Measurements from ENCODE around the gene CNTN1. TPM values are rescaled to one million over a fixed set of nuclear protein-coding genes. Genes with fewer than 3 reads are reported as not detected.

CNTN1 gene
- total RNA-seq, 2 donors from 2014 or later: not detected

DNA sequence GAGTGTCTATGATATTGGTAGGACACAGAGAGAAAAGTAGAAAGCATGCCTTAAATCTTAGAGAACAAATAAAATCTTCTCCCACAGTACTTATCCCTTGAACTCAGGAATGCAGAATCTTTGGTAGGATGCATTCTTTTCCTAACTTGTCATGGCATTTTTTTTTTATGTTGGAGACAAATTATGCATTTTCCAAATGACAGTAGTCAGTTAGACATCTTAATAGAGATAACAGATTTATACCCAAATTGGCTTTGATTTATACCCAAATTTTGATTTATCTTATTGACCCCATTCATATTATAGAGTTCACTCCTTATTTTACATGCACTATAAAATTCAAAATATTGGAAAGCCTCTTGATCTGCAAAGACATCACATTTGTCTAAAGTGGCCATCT, 132.9 kb downstream of the CNTN1 start:
- ATAC-seq: no peak
- no peaks in the 10 kb centered on the region for H3K36me3 Mint-ChIP-seq
- H3K27me3 Mint-ChIP-seq: no peaks in the 10 kb centered on the region
- H3K9me3 Mint-ChIP-seq: peaks cover 10% of the 10 kb centered on the region
- no peak for DNase-seq (ENCODE audit: low spot score)
- H3K4me1 Mint-ChIP-seq (ENCODE audit: low read depth in 2 of 2): no peaks in the 10 kb centered on the region
- no peak overlapping the region for H3K4me3 Mint-ChIP-seq
- no peak overlapping the region for H3K27ac Mint-ChIP-seq

DNA sequence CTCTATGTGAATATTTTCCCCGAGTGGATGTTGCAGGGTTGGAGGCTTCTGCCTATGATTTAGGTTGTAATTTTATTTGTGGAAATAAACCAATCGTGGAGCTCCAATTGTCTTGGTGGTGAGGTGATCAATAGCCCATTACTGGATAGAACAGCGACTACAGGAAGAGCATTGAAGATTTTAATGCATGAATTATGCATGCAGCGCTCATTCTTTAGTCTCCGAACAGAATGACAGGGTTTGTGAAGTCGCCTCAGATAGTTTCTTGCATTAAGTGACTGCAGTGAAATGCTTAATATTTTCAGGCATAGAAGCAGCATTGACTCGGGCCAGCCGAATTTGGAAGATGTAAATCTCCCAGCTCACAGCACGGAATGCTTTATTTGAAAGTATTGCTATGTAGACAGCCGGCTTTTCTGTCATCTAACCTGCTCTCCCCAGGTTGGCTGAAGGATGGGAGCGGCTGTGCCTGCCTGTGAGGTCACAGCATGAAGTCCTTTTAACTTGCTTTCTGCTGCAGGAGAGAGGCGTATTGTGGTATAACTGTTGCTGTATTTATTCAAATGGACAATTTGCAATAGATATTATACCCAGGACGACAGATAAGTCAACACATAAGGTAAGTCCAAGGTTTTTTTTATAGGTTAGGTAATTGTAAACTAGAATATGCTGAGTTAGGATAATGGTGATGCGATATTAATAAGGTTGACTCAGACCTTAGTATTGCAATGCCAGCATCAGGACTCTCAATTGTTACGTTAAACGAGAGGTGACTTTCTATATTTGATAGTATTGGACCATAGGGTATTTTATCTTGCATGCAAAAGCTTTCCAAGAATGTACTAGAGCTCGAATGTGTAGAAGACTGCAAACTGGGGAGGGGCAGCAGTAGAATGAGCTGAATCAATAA, 135.7 kb downstream of the CNTN1 start:
- no peaks in the 10 kb centered on the region for H3K27me3 Mint-ChIP-seq
- no peak overlapping the region for H3K4me3 Mint-ChIP-seq
- no peak overlapping the region for H3K27ac Mint-ChIP-seq
- ATAC-seq: no peak
- peaks cover 14% of the 10 kb centered on the region for H3K9me3 Mint-ChIP-seq
- DNase-seq (ENCODE audit: low spot score): no peak
- H3K36me3 Mint-ChIP-seq: no peaks in the 10 kb centered on the region
- no peaks in the 10 kb centered on the region for H3K4me1 Mint-ChIP-seq (ENCODE audit: low read depth in 2 of 2)

DNA sequence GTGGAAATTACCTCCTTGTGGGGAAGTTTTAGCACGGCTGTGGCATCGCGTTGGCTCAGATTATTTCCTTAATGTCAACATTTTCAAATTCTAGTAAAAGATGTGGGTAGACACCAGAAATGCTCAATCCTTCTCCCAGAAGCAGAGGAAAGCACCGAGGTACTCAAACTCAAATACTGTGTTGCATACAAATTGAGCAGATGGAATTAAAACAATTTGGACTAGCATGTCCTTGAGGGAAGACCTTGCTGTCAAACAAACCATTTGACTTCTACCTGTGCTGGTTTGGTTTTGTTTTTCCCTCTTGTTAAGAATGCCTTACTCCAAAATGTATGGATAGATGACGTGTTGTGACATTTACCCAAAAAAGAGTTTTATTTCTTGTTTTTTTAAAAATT, 136.4 kb downstream of the CNTN1 start:
- Mint-ChIP-seq H3K36me3 (no peaks in the 10 kb centered on the region), H3K27me3 (no peaks in the 10 kb centered on the region), H3K27ac (no peak overlapping the region), H3K9me3 (peaks cover 13% of the 10 kb centered on the region), H3K4me1 (ENCODE audit: low read depth in 2 of 2) (no peaks in the 10 kb centered on the region), H3K4me3 (no peak overlapping the region)
- no peak for DNase-seq (ENCODE audit: low spot score)
- ATAC-seq: no peak

DNA sequence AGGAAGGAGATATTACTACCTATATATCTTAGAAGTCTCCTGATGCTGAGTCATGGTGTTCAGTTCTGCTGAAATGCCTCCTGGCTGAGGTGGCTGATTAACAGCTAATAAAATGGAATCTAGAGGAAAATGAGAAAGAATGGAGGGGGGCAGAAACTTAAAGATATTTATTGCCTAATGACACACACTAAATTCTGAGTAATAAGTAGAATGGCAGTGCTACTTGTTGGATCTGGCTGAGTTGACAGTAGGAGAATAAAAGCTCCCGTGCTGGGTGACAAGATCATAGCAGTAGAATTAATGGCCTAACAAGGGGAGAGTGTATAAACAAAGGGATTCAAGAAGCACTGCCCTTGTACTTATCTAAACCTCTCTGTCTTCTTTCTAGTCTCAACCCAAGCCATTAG, 137.5 kb downstream of the CNTN1 start:
- Mint-ChIP-seq H3K27ac (no peak overlapping the region), H3K36me3 (no peaks in the 10 kb centered on the region), H3K4me1 (ENCODE audit: low read depth in 2 of 2) (no peaks in the 10 kb centered on the region), H3K27me3 (no peaks in the 10 kb centered on the region), H3K9me3 (peaks cover 8% of the 10 kb centered on the region), H3K4me3 (no peak overlapping the region)
- ATAC-seq: no peak
- DNase-seq (ENCODE audit: low spot score): no peak

- no peak for DNase-seq (ENCODE audit: low spot score)
- Mint-ChIP-seq H3K4me3 (no peak overlapping the region), H3K9me3 (peaks cover 8% of the 10 kb centered on the region), H3K4me1 (ENCODE audit: low read depth in 2 of 2) (no peaks in the 10 kb centered on the region), H3K27me3 (no peaks in the 10 kb centered on the region), H3K27ac (no peak overlapping the region), H3K36me3 (no peaks in the 10 kb centered on the region)
- no peak for ATAC-seq
Measured at GRCh38 chr12:40831916-40832315, 139.7 kb downstream of the CNTN1 start.

DNA sequence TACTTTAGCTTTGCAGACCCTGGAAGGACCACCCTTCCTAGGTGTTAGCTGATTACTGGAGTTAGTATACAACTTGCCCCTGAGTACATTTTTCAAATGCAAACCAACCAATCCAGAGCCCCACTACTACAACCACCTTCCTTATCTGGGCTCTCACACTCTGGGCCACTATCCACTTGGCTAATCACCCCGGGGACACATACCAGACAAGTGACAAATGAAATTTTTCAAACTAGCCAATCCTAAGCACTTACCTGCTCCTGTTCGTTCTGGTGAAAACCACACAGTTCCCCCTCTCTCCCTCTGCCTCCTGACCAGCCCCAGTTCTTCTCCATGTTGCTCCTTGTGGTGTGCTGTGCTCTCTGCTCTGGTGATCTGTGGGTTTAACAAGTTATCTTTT, 140.4 kb downstream of the CNTN1 start:
- no peaks in the 10 kb centered on the region for H3K36me3 Mint-ChIP-seq
- DNase-seq (ENCODE audit: low spot score): no peak
- H3K27ac Mint-ChIP-seq: no peak overlapping the region
- ATAC-seq: no peak
- H3K27me3 Mint-ChIP-seq: no peaks in the 10 kb centered on the region
- H3K9me3 Mint-ChIP-seq: peaks cover 8% of the 10 kb centered on the region
- H3K4me3 Mint-ChIP-seq: no peak overlapping the region
- H3K4me1 Mint-ChIP-seq (ENCODE audit: low read depth in 2 of 2): no peaks in the 10 kb centered on the region

DNA sequence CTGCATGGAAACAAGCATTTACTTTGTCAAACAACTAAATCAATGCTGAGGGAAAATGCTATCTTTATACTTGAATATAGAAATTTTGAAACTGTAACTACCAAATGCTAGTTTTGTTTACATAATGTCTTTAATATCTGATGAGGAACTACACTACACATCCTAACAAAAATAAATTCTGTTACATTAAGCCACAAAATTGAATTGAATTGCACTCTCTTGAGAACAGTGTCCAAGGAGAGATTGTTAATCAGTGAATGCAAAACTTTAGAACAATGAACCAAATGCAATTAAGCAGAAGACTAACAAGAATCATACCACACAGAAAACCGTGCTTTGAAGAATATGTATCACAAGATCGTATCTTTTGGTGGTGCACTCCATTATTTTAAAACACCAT, 141.6 kb downstream of the CNTN1 start:
- no peak overlapping the region for H3K4me3 Mint-ChIP-seq
- H3K27me3 Mint-ChIP-seq: no peaks in the 10 kb centered on the region
- H3K4me1 Mint-ChIP-seq (ENCODE audit: low read depth in 2 of 2): no peaks in the 10 kb centered on the region
- no peaks in the 10 kb centered on the region for H3K36me3 Mint-ChIP-seq
- DNase-seq (ENCODE audit: low spot score) (no peak), ATAC-seq (no peak)
- H3K27ac Mint-ChIP-seq: no peak overlapping the region
- peaks cover 14% of the 10 kb centered on the region for H3K9me3 Mint-ChIP-seq

- Mint-ChIP-seq H3K4me1 (ENCODE audit: low read depth in 2 of 2) (no peaks in the 10 kb centered on the region), H3K4me3 (no peak overlapping the region), H3K9me3 (peaks cover 14% of the 10 kb centered on the region), H3K36me3 (no peaks in the 10 kb centered on the region), H3K27ac (no peak overlapping the region), H3K27me3 (no peaks in the 10 kb centered on the region)
- DNase-seq (ENCODE audit: low spot score): no peak
- ATAC-seq: no peak
Measured at GRCh38 chr12:40834321-40834720, 142.1 kb downstream of the CNTN1 start.

- no peak for DNase-seq (ENCODE audit: low spot score)
- Mint-ChIP-seq H3K36me3 (no peaks in the 10 kb centered on the region), H3K27me3 (no peaks in the 10 kb centered on the region), H3K9me3 (peaks cover 14% of the 10 kb centered on the region), H3K27ac (no peak overlapping the region), H3K4me3 (no peak overlapping the region), H3K4me1 (ENCODE audit: low read depth in 2 of 2) (no peaks in the 10 kb centered on the region)
- ATAC-seq: no peak
Measured at GRCh38 chr12:40837891-40838429, 145.7 kb downstream of the CNTN1 start.

DNA sequence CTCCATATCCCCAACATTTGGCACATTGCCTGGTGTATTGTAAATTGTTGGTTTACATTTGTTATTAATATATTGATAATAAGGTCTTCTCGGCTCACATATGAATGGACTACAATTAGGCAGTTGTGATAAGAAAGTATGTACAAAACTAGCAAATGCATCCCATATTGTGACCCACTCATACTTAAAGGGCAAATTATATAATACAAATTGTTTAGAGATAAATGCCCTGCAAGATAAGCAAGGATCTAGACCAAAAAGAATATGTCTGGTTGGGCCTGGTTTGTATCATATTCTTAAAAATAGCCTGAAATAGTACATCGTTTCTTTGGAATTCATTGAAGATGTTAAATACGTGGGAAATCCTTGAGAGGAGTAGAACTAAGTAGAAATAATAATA, 151.3 kb downstream of the CNTN1 start:
- no peaks in the 10 kb centered on the region for H3K4me1 Mint-ChIP-seq (ENCODE audit: low read depth in 2 of 2)
- no peaks in the 10 kb centered on the region for H3K27me3 Mint-ChIP-seq
- no peak overlapping the region for H3K4me3 Mint-ChIP-seq
- no peak overlapping the region for H3K27ac Mint-ChIP-seq
- no peak for DNase-seq (ENCODE audit: low spot score)
- no peak for ATAC-seq
- H3K36me3 Mint-ChIP-seq: no peaks in the 10 kb centered on the region
- peaks cover 6% of the 10 kb centered on the region for H3K9me3 Mint-ChIP-seq

GRCh38 chr12:40853221-40853620, 161.0 kb downstream of the CNTN1 start:
- no peak for ATAC-seq
- H3K4me1 Mint-ChIP-seq (ENCODE audit: low read depth in 2 of 2): peaks cover 0 to 2% of the 10 kb centered on the region in 2 donors

GRCh38 chr12:40854604-40855003, 162.4 kb downstream of the CNTN1 start:
- Mint-ChIP-seq H3K4me1 (ENCODE audit: low read depth in 2 of 2) (peaks cover 0 to 2% of the 10 kb centered on the region in 2 donors), H3K4me3 (no peak overlapping the region), H3K27me3 (no peaks in the 10 kb centered on the region), H3K27ac (no peak overlapping the region), H3K9me3 (peaks cover 22% of the 10 kb centered on the region), H3K36me3 (no peaks in the 10 kb centered on the region)
- DNase-seq (ENCODE audit: low spot score) (no peak), ATAC-seq (no peak)

More at GRCh38 chr12:40853221-40853620, 161.0 kb downstream of the CNTN1 start:
- H3K27ac Mint-ChIP-seq: no peak overlapping the region
- no peak overlapping the region for H3K4me3 Mint-ChIP-seq
- H3K9me3 Mint-ChIP-seq: peaks cover 19% of the 10 kb centered on the region
- no peaks in the 10 kb centered on the region for H3K27me3 Mint-ChIP-seq
- DNase-seq (ENCODE audit: low spot score): no peak
- H3K36me3 Mint-ChIP-seq: no peaks in the 10 kb centered on the region

DNA sequence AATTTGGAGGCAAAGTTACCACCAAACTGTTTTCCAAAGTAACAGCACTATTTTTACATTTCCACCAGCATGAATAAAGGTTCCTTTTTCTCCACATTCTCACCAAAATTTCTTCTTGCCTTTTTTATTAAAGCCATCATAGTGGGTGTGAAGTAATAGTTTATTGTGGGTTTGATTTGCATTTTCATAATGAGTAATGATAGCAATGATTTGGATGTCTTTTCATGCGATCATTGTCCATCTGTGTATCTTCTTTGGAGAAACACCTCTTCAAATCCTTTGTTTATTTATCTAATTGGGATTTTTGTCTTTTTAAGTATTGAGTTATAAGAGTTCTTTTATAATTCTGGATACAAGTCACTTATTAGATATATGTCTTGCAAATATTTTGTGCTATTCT, 172.7 kb downstream of the CNTN1 start:
- peaks cover 3% of the 10 kb centered on the region for H3K9me3 Mint-ChIP-seq
- H3K4me3 Mint-ChIP-seq: no peak overlapping the region
- no peak overlapping the region for H3K27ac Mint-ChIP-seq
- ATAC-seq: no peak
- H3K4me1 Mint-ChIP-seq (ENCODE audit: low read depth in 2 of 2): no peaks in the 10 kb centered on the region
- DNase-seq (ENCODE audit: low spot score): no peak
- H3K36me3 Mint-ChIP-seq: no peaks in the 10 kb centered on the region
- no peaks in the 10 kb centered on the region for H3K27me3 Mint-ChIP-seq

DNA sequence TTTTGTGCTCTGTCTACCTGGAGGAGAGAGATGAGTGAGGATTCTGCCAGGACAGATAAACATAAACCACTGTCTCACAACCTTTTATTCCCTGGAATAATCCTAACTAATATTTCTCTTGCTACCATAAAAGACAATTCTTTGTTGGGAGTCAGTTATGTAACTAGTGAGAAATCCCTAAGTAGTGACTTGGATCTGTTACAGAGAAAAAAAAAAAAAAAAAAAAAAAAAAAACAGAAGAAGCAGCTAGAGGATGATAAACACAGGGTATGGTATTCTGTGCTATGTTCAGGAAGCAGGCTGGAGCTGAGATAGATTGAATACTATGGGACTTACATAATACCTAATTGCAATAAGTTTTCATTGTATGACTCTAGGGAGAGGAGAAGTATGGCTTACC, 178.7 kb downstream of the CNTN1 start:
- no peaks in the 10 kb centered on the region for H3K27me3 Mint-ChIP-seq
- no peaks in the 10 kb centered on the region for H3K36me3 Mint-ChIP-seq
- H3K4me3 Mint-ChIP-seq: no peak overlapping the region
- DNase-seq (ENCODE audit: low spot score) (no peak), ATAC-seq (no peak)
- H3K9me3 Mint-ChIP-seq: peaks cover 7% of the 10 kb centered on the region
- H3K27ac Mint-ChIP-seq: no peak overlapping the region
- no peaks in the 10 kb centered on the region for H3K4me1 Mint-ChIP-seq (ENCODE audit: low read depth in 2 of 2)

Data from natural killer cell treated with Interleukin-12 subunit alpha and Interleukin-12 subunit beta and Interleukin-15 and Interleukin-18, amount 100 ng/mL, for 72 hours (primary cell).